GM19324 (cell line): Measurements from ENCODE around the gene USF3.
"Not testable (repeated sequence)": the region's sequence is repeated elsewhere in the genome, so short reads cannot be mapped to it uniquely, and the experiment has no call there.

Experiments used
- ATAC-seq: cut with Tn5 transposase; IDR thresholded peaks from one replicate; pipeline ENCODE4 v1.9.1; 2021; ENCODE audit warnings: mild to moderate bottlenecking, moderate library complexity; ENCODE audit not compliant: unreplicated experiment, low FRiP score

USF3 gene

GRCh38 chr3:113654851-113655250 lies 41.6 kb downstream of the USF3 start:
- no peak for ATAC-seq

- no peak for ATAC-seq
Measured at GRCh38 chr3:113654310-113654709, 42.1 kb downstream of the USF3 start.

GRCh38 chr3:113649174-113649845 lies 47.1 kb downstream of the USF3 start:
- no peak for ATAC-seq

- no peak for ATAC-seq
Measured at GRCh38 chr3:113648524-113648923, 47.9 kb downstream of the USF3 start.

GRCh38 chr3:113643583-113643982 lies 52.9 kb downstream of the USF3 start:
- ATAC-seq = no peak

GRCh38 chr3:113638910-113639309 lies 57.5 kb downstream of the USF3 start:
- ATAC-seq = no peak

- ATAC-seq = no peak
Measured at GRCh38 chr3:113637756-113638155, 58.7 kb downstream of the USF3 start.

GRCh38 chr3:113636034-113636433 lies 60.4 kb downstream of the USF3 start:
- ATAC-seq = not testable (repeated sequence)

GRCh38 chr3:113634782-113635474 lies 61.5 kb downstream of the USF3 start:
- ATAC-seq = no peak

GRCh38 chr3:113631573-113631972 lies 64.9 kb downstream of the USF3 start:
- no peak for ATAC-seq

- no peak for ATAC-seq
Measured at GRCh38 chr3:113630956-113631542, 65.4 kb downstream of the USF3 start.

- ATAC-seq = no peak
Measured at GRCh38 chr3:113629584-113630421, 66.6 kb downstream of the USF3 start.

- ATAC-seq = no peak
Measured at GRCh38 chr3:113628788-113629187, 67.7 kb downstream of the USF3 start.

GRCh38 chr3:113628316-113628715 lies 68.1 kb downstream of the USF3 start:
- no peak for ATAC-seq

- no peak for ATAC-seq
Measured at GRCh38 chr3:113626503-113627371, 69.7 kb downstream of the USF3 start.

GRCh38 chr3:113625834-113626233 lies 70.6 kb downstream of the USF3 start:
- no peak for ATAC-seq

- ATAC-seq = no peak
Measured at GRCh38 chr3:113623811-113624210, 72.6 kb downstream of the USF3 start.

GRCh38 chr3:113623324-113623723 lies 73.1 kb downstream of the USF3 start:
- ATAC-seq = no peak

- ATAC-seq = no peak
Measured at GRCh38 chr3:113620091-113620490, 76.4 kb downstream of the USF3 start.

- ATAC-seq = no peak
Measured at GRCh38 chr3:113617726-113618125, 78.7 kb downstream of the USF3 start.
